ENCODE results near the gene EPHX1. TPM values are rescaled to one million over a fixed set of nuclear protein-coding genes. Genes with fewer than 3 reads are reported as not detected.
A peak's percentile ranks its signal among the peaks of the same experiment; 100 is the strongest.

The EPHX1 gene
- polyA plus RNA-seq, 4 donors: 7.6 to 39.1 (median 16.7) TPM

- DNase-seq: no peak
- peaks cover under 1 to 85% (median 24%) of the 10 kb centered on the region in 3 donors for H3K36me3 ChIP-seq (ENCODE audit: control insufficient read depth in 3 of 3, insufficient read depth in 2 of 3, low read depth in 1 of 3, low read length in 3 of 3)
- 89 to 91% (median 89%) methylated on average over 13 of the region's 13 CpGs for WGBS, 3 donors
- no peak overlapping the region for H3K27ac ChIP-seq (ENCODE audit: low read depth in 1 of 3, low read length in 2 of 3)
- H3K9me3 ChIP-seq (ENCODE audit: control insufficient read depth in 2 of 2, insufficient read depth in 1 of 2, low read depth in 1 of 2, low read length in 1 of 2): no peaks in the 10 kb centered on the region
- no peak overlapping the region for H3K4me3 ChIP-seq (ENCODE audit: low read depth in 1 of 3, low read length in 3 of 3)
- H3K4me1 ChIP-seq (ENCODE audit: control insufficient read depth in 3 of 3, insufficient read depth in 2 of 3, low read depth in 1 of 3, low read length in 2 of 3): peaks cover 0 to 13% (median 3%) of the 10 kb centered on the region in 3 donors
- FAIRE-seq: no peak
- no peaks in the 10 kb centered on the region for H3K27me3 ChIP-seq (ENCODE audit: control insufficient read depth in 3 of 3, insufficient read depth in 3 of 3, low read length in 3 of 3)
These were observed 52.1 kb downstream of the EPHX1 start for GRCh38 chr1:225861834-225862580.

- Histone ChIP-seq H3K4me1 (ENCODE audit: control insufficient read depth in 3 of 3, insufficient read depth in 2 of 3, low read depth in 1 of 3, low read length in 2 of 3) (peaks cover 0 to 10% (median 3%) of the 10 kb centered on the region in 3 donors), H3K36me3 (ENCODE audit: control insufficient read depth in 3 of 3, insufficient read depth in 2 of 3, low read depth in 1 of 3, low read length in 3 of 3) (peaks cover 0 to 84% (median 24%) of the 10 kb centered on the region in 3 donors), H3K9me3 (ENCODE audit: control insufficient read depth in 2 of 2, insufficient read depth in 1 of 2, low read depth in 1 of 2, low read length in 1 of 2) (no peaks in the 10 kb centered on the region), H3K4me3 (ENCODE audit: low read depth in 1 of 3, low read length in 3 of 3) (no peak overlapping the region), H3K27ac (ENCODE audit: low read depth in 1 of 3, low read length in 2 of 3) (no peak overlapping the region), H3K27me3 (ENCODE audit: control insufficient read depth in 3 of 3, insufficient read depth in 3 of 3, low read length in 3 of 3) (no peaks in the 10 kb centered on the region)
- FAIRE-seq: no peak
- 78 to 90% (median 89%) methylated on average over 11 to 13 of the region's 13 CpGs for WGBS, 3 donors
- DNase-seq: no peak
These were observed 52.6 kb downstream of the EPHX1 start for GRCh38 chr1:225862581-225862950.

- Histone ChIP-seq H3K9me3 (ENCODE audit: control insufficient read depth in 2 of 2, insufficient read depth in 1 of 2, low read depth in 1 of 2, low read length in 1 of 2) (no peaks in the 10 kb centered on the region), H3K4me3 (ENCODE audit: low read depth in 1 of 3, low read length in 3 of 3) (no peak overlapping the region), H3K27me3 (ENCODE audit: control insufficient read depth in 3 of 3, insufficient read depth in 3 of 3, low read length in 3 of 3) (no peaks in the 10 kb centered on the region), H3K27ac (ENCODE audit: low read depth in 1 of 3, low read length in 2 of 3) (no peak overlapping the region), H3K36me3 (ENCODE audit: control insufficient read depth in 3 of 3, insufficient read depth in 2 of 3, low read depth in 1 of 3, low read length in 3 of 3) (peaks cover 3 to 88% (median 24%) of the 10 kb centered on the region in 3 donors), H3K4me1 (ENCODE audit: control insufficient read depth in 3 of 3, insufficient read depth in 2 of 3, low read depth in 1 of 3, low read length in 2 of 3) (peaks cover 0 to 6% (median 3%) of the 10 kb centered on the region in 3 donors)
- FAIRE-seq (no peak), DNase-seq (no peak)
- WGBS, 3 donors: 92 to 94% (median 92%) methylated on average over 5 of the region's 5 CpGs
These were observed 53.2 kb downstream of the EPHX1 start for GRCh38 chr1:225863167-225863566.

- Histone ChIP-seq H3K27ac (ENCODE audit: low read depth in 1 of 3, low read length in 2 of 3) (peak overlapping the region in 1 of 3 donors; percentile 19), H3K27me3 (ENCODE audit: control insufficient read depth in 3 of 3, insufficient read depth in 3 of 3, low read length in 3 of 3) (no peaks in the 10 kb centered on the region), H3K4me3 (ENCODE audit: low read depth in 1 of 3, low read length in 3 of 3) (no peak overlapping the region), H3K36me3 (ENCODE audit: control insufficient read depth in 3 of 3, insufficient read depth in 2 of 3, low read depth in 1 of 3, low read length in 3 of 3) (peaks cover 3 to 85% (median 29%) of the 10 kb centered on the region in 3 donors), H3K4me1 (ENCODE audit: control insufficient read depth in 3 of 3, insufficient read depth in 2 of 3, low read depth in 1 of 3, low read length in 2 of 3) (peaks cover 0 to 6% (median 3%) of the 10 kb centered on the region in 3 donors), H3K9me3 (ENCODE audit: control insufficient read depth in 2 of 2, insufficient read depth in 1 of 2, low read depth in 1 of 2, low read length in 1 of 2) (no peaks in the 10 kb centered on the region)
- no peak for FAIRE-seq
- 84 to 87% (median 84%) methylated on average over 13 of the region's 13 CpGs for WGBS, 3 donors
- DNase-seq: no peak
These were observed 55.6 kb downstream of the EPHX1 start for GRCh38 chr1:225865514-225865913.

GRCh38 chr1:225866061-225866837 is 56.3 kb downstream of the EPHX1 start:
- 73 to 92% (median 86%) methylated on average over 8 of the region's 8 CpGs for WGBS, 3 donors
- H3K36me3 ChIP-seq (ENCODE audit: control insufficient read depth in 3 of 3, insufficient read depth in 2 of 3, low read depth in 1 of 3, low read length in 3 of 3): peaks cover 5 to 85% (median 27%) of the 10 kb centered on the region in 3 donors
- peaks cover 0 to 6% (median 3%) of the 10 kb centered on the region in 3 donors for H3K4me1 ChIP-seq (ENCODE audit: control insufficient read depth in 3 of 3, insufficient read depth in 2 of 3, low read depth in 1 of 3, low read length in 2 of 3)
- no peak for DNase-seq
- no peaks in the 10 kb centered on the region for H3K9me3 ChIP-seq (ENCODE audit: control insufficient read depth in 2 of 2, insufficient read depth in 1 of 2, low read depth in 1 of 2, low read length in 1 of 2)
- no peaks in the 10 kb centered on the region for H3K27me3 ChIP-seq (ENCODE audit: control insufficient read depth in 3 of 3, insufficient read depth in 3 of 3, low read length in 3 of 3)
- H3K4me3 ChIP-seq (ENCODE audit: low read depth in 1 of 3, low read length in 3 of 3): no peak overlapping the region
- H3K27ac ChIP-seq (ENCODE audit: low read depth in 1 of 3, low read length in 2 of 3): peak overlapping the region in 1 of 3 donors; percentile 19
- FAIRE-seq: no peak

GRCh38 chr1:225866981-225867380 is 57.1 kb downstream of the EPHX1 start:
- FAIRE-seq: no peak
- Histone ChIP-seq H3K9me3 (ENCODE audit: control insufficient read depth in 2 of 2, insufficient read depth in 1 of 2, low read depth in 1 of 2, low read length in 1 of 2) (no peaks in the 10 kb centered on the region), H3K27ac (ENCODE audit: low read depth in 1 of 3, low read length in 2 of 3) (no peak overlapping the region), H3K4me1 (ENCODE audit: control insufficient read depth in 3 of 3, insufficient read depth in 2 of 3, low read depth in 1 of 3, low read length in 2 of 3) (peaks cover 0 to 6% (median 3%) of the 10 kb centered on the region in 3 donors), H3K4me3 (ENCODE audit: low read depth in 1 of 3, low read length in 3 of 3) (no peak overlapping the region), H3K36me3 (ENCODE audit: control insufficient read depth in 3 of 3, insufficient read depth in 2 of 3, low read depth in 1 of 3, low read length in 3 of 3) (peaks cover 5 to 85% (median 27%) of the 10 kb centered on the region in 3 donors), H3K27me3 (ENCODE audit: control insufficient read depth in 3 of 3, insufficient read depth in 3 of 3, low read length in 3 of 3) (no peaks in the 10 kb centered on the region)
- WGBS, 3 donors: 68 to 72% (median 70%) methylated on average over 6 of the region's 6 CpGs
- no peak for DNase-seq

GRCh38 chr1:225868631-225869330 is 58.9 kb downstream of the EPHX1 start:
- Histone ChIP-seq H3K4me3 (ENCODE audit: low read depth in 1 of 3, low read length in 3 of 3) (no peak overlapping the region), H3K27me3 (ENCODE audit: control insufficient read depth in 3 of 3, insufficient read depth in 3 of 3, low read length in 3 of 3) (no peaks in the 10 kb centered on the region), H3K36me3 (ENCODE audit: control insufficient read depth in 3 of 3, insufficient read depth in 2 of 3, low read depth in 1 of 3, low read length in 3 of 3) (peaks cover 5 to 81% (median 21%) of the 10 kb centered on the region in 3 donors), H3K27ac (ENCODE audit: low read depth in 1 of 3, low read length in 2 of 3) (no peak overlapping the region), H3K9me3 (ENCODE audit: control insufficient read depth in 2 of 2, insufficient read depth in 1 of 2, low read depth in 1 of 2, low read length in 1 of 2) (no peaks in the 10 kb centered on the region), H3K4me1 (ENCODE audit: control insufficient read depth in 3 of 3, insufficient read depth in 2 of 3, low read depth in 1 of 3, low read length in 2 of 3) (peaks cover 0 to 6% (median 3%) of the 10 kb centered on the region in 3 donors)
- FAIRE-seq: no peak
- no peak for DNase-seq
- 92 to 95% (median 95%) methylated on average over 8 of the region's 8 CpGs for WGBS, 3 donors

- 55 to 83% (median 68%) methylated on average over 3 of the region's 3 CpGs for WGBS, 3 donors
- peaks cover 0 to 11% (median 7%) of the 10 kb centered on the region in 3 donors for H3K4me1 ChIP-seq (ENCODE audit: control insufficient read depth in 3 of 3, insufficient read depth in 2 of 3, low read depth in 1 of 3, low read length in 2 of 3)
- no peak for DNase-seq
These were observed 61.0 kb downstream of the EPHX1 start for GRCh38 chr1:225870911-225871310.

More at GRCh38 chr1:225870911-225871310, 61.0 kb downstream of the EPHX1 start:
- FAIRE-seq: no peak
- Histone ChIP-seq H3K9me3 (ENCODE audit: control insufficient read depth in 2 of 2, insufficient read depth in 1 of 2, low read depth in 1 of 2, low read length in 1 of 2) (no peaks in the 10 kb centered on the region), H3K4me3 (ENCODE audit: low read depth in 1 of 3, low read length in 3 of 3) (no peak overlapping the region), H3K36me3 (ENCODE audit: control insufficient read depth in 3 of 3, insufficient read depth in 2 of 3, low read depth in 1 of 3, low read length in 3 of 3) (peaks cover 5 to 83% (median 13%) of the 10 kb centered on the region in 3 donors), H3K27me3 (ENCODE audit: control insufficient read depth in 3 of 3, insufficient read depth in 3 of 3, low read length in 3 of 3) (no peaks in the 10 kb centered on the region), H3K27ac (ENCODE audit: low read depth in 1 of 3, low read length in 2 of 3) (no peak overlapping the region)
